Trophoblast cell (in vitro differentiated cells and primary cell): ENCODE measurements around the gene KIAA2012.
A peak's percentile ranks its signal among the peaks of the same experiment; 100 is the strongest.

Experiments used
- DNase-seq, 2 donors: peaks; one replicate each; pipeline ENCODE4 v3.0.0-alpha.2; 2016
- H2AFZ ChIP-seq: 2 replicates; pipeline ENCODE4 v1.6.1; 2013; ENCODE audit warnings: low read length, moderate library complexity, mild to moderate bottlenecking; ENCODE audit not compliant: insufficient read depth, poor library complexity
- H2AK5ac ChIP-seq: 2 replicates; pipeline ENCODE4 v1.6.1; 2013; ENCODE audit warnings: mild to moderate bottlenecking, low read length
- H2BK120ac ChIP-seq: 2 replicates; pipeline ENCODE4 v1.6.1; 2013; ENCODE audit warnings: low read length, mild to moderate bottlenecking, moderate library complexity; ENCODE audit not compliant: insufficient read depth, poor library complexity
- H2BK12ac ChIP-seq: 2 replicates; pipeline ENCODE4 v1.6.1; 2013; ENCODE audit warnings: mild to moderate bottlenecking, low read length, moderate library complexity
- H2BK5ac ChIP-seq: 2 replicates; pipeline ENCODE4 v1.6.1; 2013; ENCODE audit warnings: low read length, low read depth, moderate library complexity, mild to moderate bottlenecking; ENCODE audit not compliant: poor library complexity
- H3K14ac ChIP-seq: 2 replicates; pipeline ENCODE4 v1.6.1; 2013; ENCODE audit warnings: mild to moderate bottlenecking, low read length
- H3K18ac ChIP-seq: 2 replicates; pipeline ENCODE4 v1.6.1; 2013; ENCODE audit warnings: mild to moderate bottlenecking, low read length
- H3K23ac ChIP-seq: 2 replicates; pipeline ENCODE4 v1.6.1; 2013; ENCODE audit warnings: low read length
- H3K27ac ChIP-seq: 2 replicates; pipeline ENCODE4 v1.5.1; 2013; ENCODE audit warnings: low read depth, mild to moderate bottlenecking, inconsistent platforms, low read length, moderate library complexity
- H3K27me3 ChIP-seq: 2 replicates; pipeline ENCODE4 v1.6.1; 2013; ENCODE audit warnings: inconsistent platforms, mild to moderate bottlenecking, low read length, moderate library complexity; ENCODE audit not compliant: insufficient read depth
- H3K36me3 ChIP-seq, 2 experiments: 1 replicate in 1 of 2; 2 replicates in 1 of 2; pipeline ENCODE4 v1.6.1; 2013; ENCODE audit warnings: low read length in 2 of 2, mild to moderate bottlenecking in 2 of 2, moderate library complexity in 1 of 2; ENCODE audit not compliant: insufficient read depth in 2 of 2, control insufficient read depth in 1 of 2
- H3K4ac ChIP-seq: 2 replicates; pipeline ENCODE4 v1.6.1; 2013; ENCODE audit warnings: low read depth, mild to moderate bottlenecking, low read length, moderate library complexity
- H3K4me1 ChIP-seq, 2 experiments: 1 replicate in 1 of 2; 2 replicates in 1 of 2; pipeline ENCODE4 v1.6.1; 2013; ENCODE audit warnings: low read length in 2 of 2, mild to moderate bottlenecking in 2 of 2, moderate library complexity in 1 of 2; ENCODE audit not compliant: insufficient read depth in 2 of 2, control insufficient read depth in 1 of 2
- H3K4me2 ChIP-seq: 2 replicates; pipeline ENCODE4 v1.6.1; 2013; ENCODE audit warnings: inconsistent platforms, mild to moderate bottlenecking, low read length, moderate library complexity
- H3K4me3 ChIP-seq: 2 replicates; pipeline ENCODE4 v1.5.1; 2013; ENCODE audit warnings: mild to moderate bottlenecking, low read depth, low read length, inconsistent platforms
- H3K79me1 ChIP-seq: one replicate; pipeline ENCODE4 v1.6.1; 2013; ENCODE audit warnings: low read length
- H3K79me2 ChIP-seq: 2 replicates; pipeline ENCODE4 v1.6.1; 2013; ENCODE audit warnings: low read length, mild to moderate bottlenecking; ENCODE audit not compliant: control insufficient read depth, insufficient read depth, poor library complexity
- H3K9ac ChIP-seq: 2 replicates; pipeline ENCODE4 v1.6.1; 2013; ENCODE audit warnings: mild to moderate bottlenecking, low read length
- H3K9me3 ChIP-seq: 2 replicates; pipeline ENCODE4 v1.6.1; 2013; ENCODE audit warnings: low read depth, mild to moderate bottlenecking, control low read depth, inconsistent platforms, low read length; ENCODE audit not compliant: insufficient read depth
- H4K12ac ChIP-seq: 2 replicates; pipeline ENCODE4 v1.6.1; 2013; ENCODE audit warnings: low read depth, mild to moderate bottlenecking, low read length, moderate library complexity
- H4K8ac ChIP-seq: 2 replicates; pipeline ENCODE4 v1.6.1; 2013; ENCODE audit warnings: low read depth, mild to moderate bottlenecking, low read length, moderate library complexity
- H4K91ac ChIP-seq: one replicate; pipeline ENCODE4 v1.6.1; 2013; ENCODE audit warnings: low read depth, mild to moderate bottlenecking, low read length, moderate library complexity
- WGBS: extraction: QIAGEN DNeasy Blood & Tissue Kit; methylation state at CpG from one replicate; pipeline ENCODE4 v1.1.7; 2013; ENCODE audit warnings: missing lambda C conversion rate; ENCODE audit not compliant: insufficient read length, insufficient coverage; ENCODE audit errors: extremely low coverage; 5-methylcytosine and 5-hydroxymethylcytosine counted together

Gene KIAA2012

DNA sequence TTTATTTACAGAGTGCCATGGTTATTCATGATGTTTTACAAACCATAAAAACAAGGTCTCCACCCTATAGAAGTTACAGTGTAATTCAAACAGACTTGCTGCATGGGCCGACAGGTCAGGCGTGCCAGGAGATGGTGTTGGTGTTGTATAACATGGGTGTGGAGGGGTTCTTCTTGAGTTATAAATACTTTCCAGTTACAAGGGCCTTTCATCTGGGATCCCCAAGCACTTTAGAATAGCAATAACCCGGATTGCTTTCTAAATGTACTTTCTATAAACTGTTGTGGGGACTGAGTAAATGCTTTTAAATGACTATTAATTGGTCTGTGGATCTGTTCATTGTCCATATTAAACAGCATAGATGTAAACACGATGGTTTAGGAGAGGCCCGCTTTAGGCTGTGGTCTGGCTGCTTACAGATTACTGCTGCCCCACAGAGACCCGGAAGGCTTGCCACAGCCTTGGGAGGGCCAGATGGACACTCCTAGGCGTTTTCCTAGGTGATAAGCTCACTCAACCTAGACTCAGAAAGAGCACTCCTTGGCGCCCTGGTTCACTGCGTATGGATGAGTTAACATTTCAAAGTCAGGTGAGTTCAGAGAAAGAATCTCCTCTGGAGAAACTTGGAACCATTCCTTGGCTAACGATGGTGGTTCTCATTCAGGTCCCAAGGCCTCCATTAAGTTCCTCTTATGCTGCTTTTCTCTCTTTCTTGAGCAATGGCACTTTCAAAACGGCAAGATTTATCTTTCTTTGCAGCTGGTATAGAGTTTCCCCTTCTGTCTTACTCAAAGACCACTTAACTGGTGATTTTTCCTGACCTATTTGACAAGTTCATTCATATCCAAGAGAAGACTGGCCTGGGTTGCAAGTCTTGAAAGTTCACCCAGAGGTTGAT, 3.6 kb upstream of the KIAA2012 start:
- H3K79me2 ChIP-seq: no peaks in the 10 kb centered on the region
- WGBS: no CpG with 5 or more reads among the region's 11 CpGs
- H2BK120ac ChIP-seq: no peak overlapping the region
- no peaks in the 10 kb centered on the region for H3K9me3 ChIP-seq
- H2AK5ac ChIP-seq: no peak overlapping the region
- no peak overlapping the region for H3K9ac ChIP-seq
- H2BK12ac ChIP-seq: no peak overlapping the region
- no peak overlapping the region for H3K4me3 ChIP-seq
- H3K79me1 ChIP-seq: no peaks in the 10 kb centered on the region
- no peak overlapping the region for H4K91ac ChIP-seq
- no peaks in the 10 kb centered on the region for H3K4me1 ChIP-seq
- no peak overlapping the region for H3K4ac ChIP-seq
- H3K23ac ChIP-seq: no peak overlapping the region
- no peak overlapping the region for H4K12ac ChIP-seq
- no peak for DNase-seq
- no peak overlapping the region for H3K4me2 ChIP-seq
- H3K18ac ChIP-seq: no peak overlapping the region
- no peak overlapping the region for H2BK5ac ChIP-seq
- H2AFZ ChIP-seq: no peak overlapping the region
- no peak overlapping the region for H4K8ac ChIP-seq
- no peak overlapping the region for H3K14ac ChIP-seq
- no peak overlapping the region for H3K27ac ChIP-seq
- H3K36me3 ChIP-seq: no peaks in the 10 kb centered on the region
- no peaks in the 10 kb centered on the region for H3K27me3 ChIP-seq

DNA sequence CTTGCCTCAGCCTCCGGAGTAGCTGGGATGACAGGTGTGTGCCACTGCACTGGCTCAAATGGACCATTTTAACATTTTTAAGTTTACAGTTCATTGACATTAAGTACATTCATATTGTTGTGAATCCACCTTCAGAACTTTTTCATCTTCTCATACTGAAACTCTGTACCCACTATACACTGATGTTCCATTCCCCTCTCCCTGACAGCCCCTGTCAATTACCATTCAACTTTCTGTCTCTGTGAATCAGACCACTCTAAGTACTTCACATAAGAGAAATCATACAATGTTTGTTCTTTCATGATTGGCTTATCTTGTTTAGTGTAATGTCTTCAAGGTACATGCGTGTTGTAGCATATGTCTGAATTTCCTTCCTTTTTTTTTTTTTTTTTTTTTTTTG, 1.9 kb upstream of the KIAA2012 start:
- Histone ChIP-seq H4K91ac (no peak overlapping the region), H3K4me3 (no peak overlapping the region), H3K9me3 (no peaks in the 10 kb centered on the region), H3K36me3 (no peaks in the 10 kb centered on the region), H3K23ac (no peak overlapping the region), H2AK5ac (no peak overlapping the region), H3K27me3 (no peaks in the 10 kb centered on the region), H3K4ac (no peak overlapping the region), H2AFZ (no peak overlapping the region), H3K9ac (no peak overlapping the region), H3K27ac (no peak overlapping the region), H4K8ac (no peak overlapping the region), H3K4me2 (no peak overlapping the region), H2BK12ac (no peak overlapping the region), H3K79me2 (no peaks in the 10 kb centered on the region), H2BK5ac (no peak overlapping the region), H2BK120ac (no peak overlapping the region), H3K79me1 (no peaks in the 10 kb centered on the region), H3K14ac (no peak overlapping the region), H3K18ac (no peak overlapping the region), H3K4me1 (no peaks in the 10 kb centered on the region), H4K12ac (no peak overlapping the region)
- DNase-seq: no peak
- WGBS: no CpG with 5 or more reads among the region's 2 CpGs

- H2BK12ac ChIP-seq: no peak overlapping the region
- H3K4ac ChIP-seq: no peak overlapping the region
- H3K14ac ChIP-seq: no peak overlapping the region
- H3K9ac ChIP-seq: no peak overlapping the region
- H2BK120ac ChIP-seq: no peak overlapping the region
- H3K4me2 ChIP-seq: no peak overlapping the region
- no peak overlapping the region for H3K4me3 ChIP-seq
- H3K27me3 ChIP-seq: no peaks in the 10 kb centered on the region
- no peak overlapping the region for H4K8ac ChIP-seq
- WGBS: no CpG with 5 or more reads among the region's 2 CpGs
- H2BK5ac ChIP-seq: no peak overlapping the region
- DNase-seq: no peak
- no peak overlapping the region for H3K23ac ChIP-seq
- H3K79me2 ChIP-seq: no peaks in the 10 kb centered on the region
- H4K12ac ChIP-seq: no peak overlapping the region
- no peak overlapping the region for H2AFZ ChIP-seq
- H3K4me1 ChIP-seq: no peaks in the 10 kb centered on the region
- no peak overlapping the region for H4K91ac ChIP-seq
- no peak overlapping the region for H3K18ac ChIP-seq
- H2AK5ac ChIP-seq: no peak overlapping the region
- no peak overlapping the region for H3K27ac ChIP-seq
- no peaks in the 10 kb centered on the region for H3K36me3 ChIP-seq
- H3K79me1 ChIP-seq: no peaks in the 10 kb centered on the region
- no peaks in the 10 kb centered on the region for H3K9me3 ChIP-seq
Measured at GRCh38 chr2:202072226-202072625, 829 bp upstream of the KIAA2012 start.

DNA sequence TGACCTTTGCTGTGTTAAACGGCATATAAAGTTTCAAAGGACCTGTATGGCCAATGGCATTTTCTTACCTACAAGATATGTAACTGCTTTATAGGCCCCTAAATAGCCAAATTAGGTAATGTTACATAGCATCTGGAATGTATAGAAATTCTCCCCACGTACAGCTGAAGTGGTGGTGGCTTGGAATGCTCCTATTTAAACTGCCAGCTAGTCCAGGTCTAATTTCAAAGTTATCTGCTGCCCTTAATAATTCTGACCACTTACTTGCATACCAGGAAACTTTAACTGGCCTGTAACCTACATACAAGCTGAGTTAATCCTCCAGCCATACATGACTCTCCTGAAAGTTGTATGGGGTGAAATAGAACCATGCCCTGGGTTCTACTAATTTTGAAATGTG, 1.3 kb downstream of the KIAA2012 start:
- Histone ChIP-seq H4K8ac (no peak overlapping the region), H3K36me3 (no peaks in the 10 kb centered on the region), H3K27ac (no peak overlapping the region), H3K14ac (no peak overlapping the region), H4K91ac (no peak overlapping the region), H3K9ac (no peak overlapping the region), H3K4ac (no peak overlapping the region), H2BK120ac (no peak overlapping the region), H3K4me3 (no peak overlapping the region), H2BK5ac (no peak overlapping the region), H3K79me2 (no peaks in the 10 kb centered on the region), H3K79me1 (no peaks in the 10 kb centered on the region), H2AK5ac (no peak overlapping the region), H3K4me1 (no peaks in the 10 kb centered on the region), H4K12ac (no peak overlapping the region), H3K9me3 (no peaks in the 10 kb centered on the region), H3K4me2 (no peak overlapping the region), H2AFZ (no peak overlapping the region), H2BK12ac (no peak overlapping the region), H3K23ac (no peak overlapping the region), H3K27me3 (no peaks in the 10 kb centered on the region), H3K18ac (no peak overlapping the region)
- peak in 1 of 2 donors; percentile 34 for DNase-seq
- WGBS: no CpG with 5 or more reads among the region's 2 CpGs
